Esophagus muscularis mucosa (tissue), 3 donors: ENCODE results near the gene CBFA2T2.

Source experiments
- POLR2A ChIP-seq: fragments of 450-650 bp; IDR thresholded peaks from one replicate; pipeline ENCODE4 v1.6.1; 2017; ENCODE audit warnings: antibody characterized with exemption, moderate library complexity, mild to moderate bottlenecking, low read depth
- POLR2AphosphoS5 ChIP-seq, 2 donors: sonication (generic); formaldehyde crosslinking; IDR thresholded peaks; one replicate each; pipeline ENCODE4 v1.6.1; 2017; ENCODE audit warnings: antibody characterized with exemption in 2 of 2
- TF ChIP-seq, protein P1 (sequence below), 3 experiments: fragments of 200-600 bp in 2 of 3; fragments of 450-650 bp in 1 of 3; sonication (generic) in 2 of 3; IDR thresholded peaks; one replicate each; pipeline ENCODE4 v1.5.1; 2017 to 2019; ENCODE audit warnings: antibody characterized with exemption in 3 of 3, mild to moderate bottlenecking in 2 of 3, moderate library complexity in 1 of 3

DNA sequence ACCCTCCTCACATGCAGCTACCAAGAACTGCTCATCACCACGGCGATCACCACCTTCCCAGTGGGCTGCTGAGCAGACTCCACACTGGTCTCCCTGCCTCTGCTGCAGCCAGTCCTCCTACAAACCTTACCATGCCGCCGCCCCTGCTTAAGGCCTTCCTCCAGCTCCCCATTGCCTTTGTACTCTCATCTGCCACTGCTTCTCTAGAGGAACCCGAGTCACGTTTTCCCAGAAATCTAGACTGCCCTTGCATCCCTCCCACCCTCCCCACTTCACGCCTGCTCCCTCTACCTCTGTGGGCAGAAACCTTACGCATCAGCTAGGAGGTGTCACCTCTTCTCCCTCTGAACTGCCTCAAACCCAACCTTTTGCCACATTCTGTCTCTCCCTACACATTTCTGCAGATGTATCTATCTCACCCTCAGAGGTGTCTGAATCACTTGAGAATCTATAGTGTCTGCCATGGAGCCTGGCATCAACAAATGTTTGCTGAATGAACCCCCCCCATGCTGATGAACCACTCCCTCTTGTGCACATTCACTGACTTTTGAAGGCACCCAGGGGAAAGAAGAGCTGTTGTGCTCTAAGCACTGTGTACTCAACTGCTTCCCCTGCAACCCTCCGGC, 191.9 kb downstream of the CBFA2T2 start:
- TF ChIP-seq POLR2AphosphoS5 (IDR thresholded peaks at IDR 0.05) (no peak), POLR2A (no peak)
- TF ChIP-seq, protein P1, sequence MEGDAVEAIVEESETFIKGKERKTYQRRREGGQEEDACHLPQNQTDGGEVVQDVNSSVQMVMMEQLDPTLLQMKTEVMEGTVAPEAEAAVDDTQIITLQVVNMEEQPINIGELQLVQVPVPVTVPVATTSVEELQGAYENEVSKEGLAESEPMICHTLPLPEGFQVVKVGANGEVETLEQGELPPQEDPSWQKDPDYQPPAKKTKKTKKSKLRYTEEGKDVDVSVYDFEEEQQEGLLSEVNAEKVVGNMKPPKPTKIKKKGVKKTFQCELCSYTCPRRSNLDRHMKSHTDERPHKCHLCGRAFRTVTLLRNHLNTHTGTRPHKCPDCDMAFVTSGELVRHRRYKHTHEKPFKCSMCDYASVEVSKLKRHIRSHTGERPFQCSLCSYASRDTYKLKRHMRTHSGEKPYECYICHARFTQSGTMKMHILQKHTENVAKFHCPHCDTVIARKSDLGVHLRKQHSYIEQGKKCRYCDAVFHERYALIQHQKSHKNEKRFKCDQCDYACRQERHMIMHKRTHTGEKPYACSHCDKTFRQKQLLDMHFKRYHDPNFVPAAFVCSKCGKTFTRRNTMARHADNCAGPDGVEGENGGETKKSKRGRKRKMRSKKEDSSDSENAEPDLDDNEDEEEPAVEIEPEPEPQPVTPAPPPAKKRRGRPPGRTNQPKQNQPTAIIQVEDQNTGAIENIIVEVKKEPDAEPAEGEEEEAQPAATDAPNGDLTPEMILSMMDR (IDR thresholded peaks at IDR 0.05) = no peak
